GM21576 (cell line): ENCODE data around the gene SKP2.
A peak's percentile ranks its signal among the peaks of the same experiment; 100 is the strongest.
"Not testable (repeated sequence)": the region's sequence is repeated elsewhere in the genome, so short reads cannot be mapped to it uniquely, and the experiment has no call there.

Experiments
- ATAC-seq: cut with Tn5 transposase; IDR thresholded peaks from one replicate; pipeline ENCODE4 v1.9.1; 2021; ENCODE audit warnings: mild to moderate bottlenecking, moderate library complexity; ENCODE audit not compliant: unreplicated experiment

SKP2 gene

DNA sequence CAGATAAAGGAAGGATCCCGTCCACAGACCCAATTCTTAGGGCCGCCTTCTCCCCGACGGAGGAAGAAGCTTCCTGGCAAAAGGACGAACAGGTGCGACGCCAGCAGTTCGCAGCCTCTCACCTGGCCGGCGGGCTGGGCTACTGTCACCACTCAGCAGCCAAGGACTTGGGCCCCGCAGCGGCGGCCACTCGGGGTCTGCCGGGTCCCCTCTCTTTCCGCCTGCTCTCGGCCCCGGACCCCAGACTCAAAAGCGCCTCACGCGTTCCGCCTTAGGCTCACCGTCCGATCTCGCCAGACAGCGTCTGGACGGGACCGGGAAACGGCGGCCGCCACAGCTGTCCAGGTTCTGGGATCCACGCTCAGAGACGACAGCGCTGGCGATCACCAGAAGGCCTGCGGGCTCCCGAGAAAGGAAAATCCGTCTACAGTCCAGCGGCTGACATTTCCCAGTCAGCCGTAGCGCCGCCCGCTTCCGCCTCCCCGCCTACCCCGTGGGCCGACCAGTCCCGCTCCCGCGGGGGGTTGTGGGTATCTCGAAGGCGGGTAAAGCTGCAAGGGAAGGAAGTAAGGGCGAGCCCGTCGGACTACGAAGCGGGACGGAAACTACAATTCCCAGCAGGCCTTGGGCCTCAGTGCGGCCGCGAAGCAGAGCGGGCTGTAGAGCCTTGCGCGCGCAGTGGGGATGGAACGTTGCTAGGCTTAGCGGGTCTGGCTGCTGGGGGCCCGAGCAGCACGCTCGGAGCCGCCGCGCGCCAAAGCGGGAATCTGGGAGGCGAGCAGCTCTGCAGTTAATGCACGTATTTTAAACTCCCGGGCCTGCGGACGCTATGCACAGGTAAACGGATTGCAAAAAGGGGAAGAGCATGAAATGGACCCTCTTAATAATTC, at the start of gene SKP2, which contains the start of gene LMBRD2:
SKP2 (plus strand) TSS at position 678 of the 890 bp plus-strand sequence; CDS start at position 830, 152 bp downstream.
LMBRD2 (minus strand) TSS at position 454 of the 890 bp plus-strand sequence. CDS start 8,538 bp downstream, outside the sequence.
- ATAC-seq = peak; percentile 99

DNA sequence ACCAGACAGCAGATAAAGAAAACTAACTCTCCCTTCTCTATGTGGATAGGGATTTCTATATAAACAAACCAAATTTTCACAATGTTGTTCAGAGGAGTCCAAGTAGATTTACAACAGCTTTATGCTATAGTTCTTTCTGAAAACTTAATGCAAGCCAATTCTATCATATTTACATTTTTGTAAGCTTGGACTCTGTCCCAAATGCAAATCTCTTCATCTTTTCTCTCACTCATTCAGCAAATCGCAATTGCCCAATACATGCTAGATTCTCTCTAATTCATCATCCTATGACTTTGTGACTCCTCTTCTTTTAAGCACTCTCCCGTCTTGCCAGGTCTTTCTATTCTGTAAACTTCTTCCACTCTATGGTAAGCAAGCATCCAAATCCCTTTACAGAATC, 46.1 kb upstream of the SKP2 start:
- ATAC-seq = no peak

DNA sequence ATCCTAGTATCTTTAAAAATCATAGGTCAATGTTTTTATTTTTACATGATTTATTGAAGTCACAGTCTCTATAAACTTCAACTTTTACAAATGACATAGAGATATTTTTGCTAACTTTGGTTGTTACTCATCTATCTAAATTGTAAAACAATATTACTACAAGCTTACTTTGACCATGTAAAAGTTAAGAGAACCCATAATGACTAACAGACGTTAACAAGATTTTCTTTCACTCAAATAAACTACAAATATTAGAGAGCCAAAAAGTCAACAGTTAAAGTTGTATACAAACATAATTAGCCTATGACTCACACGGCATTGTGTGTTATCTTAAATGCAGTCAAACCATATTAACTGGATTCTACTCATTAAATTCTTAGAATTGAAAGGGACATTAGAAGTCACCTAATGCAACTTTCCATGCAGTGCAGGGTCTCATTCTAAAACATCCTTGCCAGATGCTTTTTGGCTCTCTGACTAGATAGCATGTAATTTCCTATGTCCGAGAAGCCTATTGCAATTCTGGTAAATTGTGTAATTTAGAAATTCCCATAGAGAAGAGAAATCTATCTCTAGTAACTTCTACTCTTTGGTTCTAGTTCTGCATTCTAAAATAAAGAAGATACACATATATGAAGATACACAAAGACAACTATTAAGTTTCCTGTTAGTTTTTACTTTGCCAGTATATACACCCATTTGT, 43.0 kb upstream of the SKP2 start:
- no peak for ATAC-seq

DNA sequence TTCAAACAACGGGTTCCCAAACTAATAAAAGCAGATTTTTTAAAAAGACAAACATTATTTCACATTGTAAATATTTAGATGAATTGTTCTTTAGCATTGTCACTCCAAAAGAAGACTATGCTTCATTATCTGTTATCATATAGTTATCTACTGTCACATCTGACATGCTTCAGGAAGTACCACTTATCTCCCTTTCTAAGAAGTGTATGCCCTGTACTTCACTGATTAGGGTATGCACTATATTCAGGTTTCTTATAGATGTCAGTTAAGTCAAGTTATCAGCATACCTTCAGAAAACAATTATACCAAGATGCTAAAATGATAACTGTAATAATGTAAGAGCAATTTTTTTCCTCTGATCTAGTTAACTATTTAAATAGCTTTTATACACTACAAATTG, 40.7 kb upstream of the SKP2 start:
- ATAC-seq = no peak

DNA sequence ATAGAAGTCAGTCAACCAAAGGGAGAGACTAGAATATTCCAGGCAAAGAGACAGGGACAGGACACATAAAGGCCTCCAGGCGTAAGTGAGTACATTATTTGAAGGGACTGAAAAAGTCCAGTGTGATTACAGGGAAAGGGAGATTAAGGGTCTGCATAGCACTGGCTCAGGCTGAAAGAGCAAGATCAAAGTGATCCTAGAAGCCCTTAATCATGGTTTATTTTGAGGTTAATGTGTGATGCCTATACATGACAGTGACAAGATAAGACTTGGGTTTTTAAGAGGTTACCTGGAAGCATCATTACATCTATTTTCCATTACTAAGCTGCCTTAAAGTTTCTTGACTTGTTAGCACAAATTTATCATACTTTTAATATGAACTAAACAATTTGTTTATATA, 26.0 kb upstream of the SKP2 start:
- ATAC-seq = no peak

DNA sequence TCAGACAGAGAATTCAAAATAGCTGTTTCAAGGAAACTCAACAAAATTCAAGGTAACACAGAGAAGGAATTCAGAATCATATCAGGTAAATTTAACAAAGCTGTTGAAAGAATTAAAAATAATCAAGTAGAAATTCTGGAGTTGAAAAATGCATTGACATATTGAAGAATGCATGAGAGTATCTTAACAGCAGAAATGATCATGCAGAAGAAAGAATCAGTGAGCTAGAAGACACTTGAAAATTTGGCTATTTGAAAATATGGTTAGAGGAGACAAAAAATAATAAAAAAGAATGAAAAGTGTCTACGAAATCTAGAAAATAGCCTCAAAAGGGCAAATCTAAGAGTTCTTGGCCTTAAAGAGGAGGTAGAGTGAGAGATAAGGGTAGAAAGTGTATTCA, 23.1 kb upstream of the SKP2 start:
- ATAC-seq = no peak

DNA sequence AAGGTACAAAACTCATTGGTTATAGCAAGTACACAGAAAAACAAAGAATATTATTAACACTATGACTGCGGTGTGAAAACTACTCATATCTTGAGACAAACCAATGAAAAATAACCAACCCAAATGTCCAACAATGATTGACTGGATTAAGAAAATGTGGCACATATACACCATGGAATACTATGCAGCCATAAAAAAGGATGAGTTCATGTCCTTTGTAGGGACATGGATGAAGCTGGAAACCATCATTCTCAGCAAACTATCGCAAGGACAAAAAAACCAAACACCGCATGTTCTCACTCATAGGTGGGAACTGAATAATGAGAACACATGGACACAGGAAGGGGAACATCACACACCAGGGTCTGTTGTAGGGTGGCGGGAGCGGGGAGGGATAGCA, 22.2 kb upstream of the SKP2 start:
- not testable (repeated sequence) for ATAC-seq

DNA sequence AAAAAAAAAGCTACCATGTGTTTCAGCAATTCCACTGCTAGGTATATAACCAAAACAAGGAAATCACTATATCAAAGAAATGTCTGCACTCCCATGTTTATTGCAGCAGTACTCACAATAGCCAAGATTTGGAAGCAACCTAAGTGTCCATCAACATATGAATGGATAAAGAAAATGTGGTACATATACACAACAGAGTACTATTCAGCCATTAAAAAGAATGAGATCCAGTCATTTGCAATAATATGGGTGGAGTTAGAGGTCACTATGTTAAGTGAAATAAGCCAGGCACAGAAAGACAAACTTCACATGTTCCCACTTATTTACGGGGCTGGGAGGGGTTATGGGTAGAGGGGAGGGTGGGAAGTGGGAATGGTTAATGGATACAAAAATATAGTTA, 18.9 kb upstream of the SKP2 start:
- not testable (repeated sequence) for ATAC-seq

DNA sequence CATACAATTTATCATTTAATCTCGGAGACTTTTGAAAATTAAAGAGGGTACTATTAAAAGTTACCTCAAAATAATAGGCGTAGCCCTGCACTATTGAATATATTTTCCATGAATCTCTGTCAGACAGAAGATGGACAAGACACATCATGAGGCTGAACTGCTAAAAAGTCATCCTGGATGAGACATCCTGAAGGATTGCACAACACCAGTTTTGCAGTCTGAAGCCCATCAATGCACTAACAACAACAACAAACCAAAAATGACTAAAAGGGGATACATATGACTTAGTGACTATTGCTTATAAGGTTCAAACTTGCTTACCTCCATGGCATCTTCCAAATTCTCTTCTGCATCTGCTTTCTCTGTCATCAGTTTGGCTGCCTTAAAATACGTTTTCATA, 15.9 kb upstream of the SKP2 start:
- ATAC-seq = no peak

DNA sequence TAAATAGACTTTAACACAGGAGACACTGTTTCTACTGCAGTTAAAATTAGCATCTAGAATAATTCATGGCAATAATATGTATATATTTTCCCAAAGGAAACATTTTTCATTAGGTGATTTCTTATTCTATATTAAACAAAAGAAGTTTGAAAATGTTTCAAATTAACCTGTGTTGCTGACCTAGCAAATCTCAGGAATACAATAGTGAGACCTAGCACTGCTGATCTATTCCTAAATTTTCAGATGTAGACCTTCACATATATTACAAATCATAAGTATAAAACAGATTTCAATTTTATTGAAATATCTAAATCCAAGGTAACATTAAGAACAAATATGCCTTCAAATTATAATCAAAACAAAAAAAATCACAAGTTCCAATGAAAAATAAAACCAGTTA, 15.3 kb upstream of the SKP2 start:
- ATAC-seq = no peak

DNA sequence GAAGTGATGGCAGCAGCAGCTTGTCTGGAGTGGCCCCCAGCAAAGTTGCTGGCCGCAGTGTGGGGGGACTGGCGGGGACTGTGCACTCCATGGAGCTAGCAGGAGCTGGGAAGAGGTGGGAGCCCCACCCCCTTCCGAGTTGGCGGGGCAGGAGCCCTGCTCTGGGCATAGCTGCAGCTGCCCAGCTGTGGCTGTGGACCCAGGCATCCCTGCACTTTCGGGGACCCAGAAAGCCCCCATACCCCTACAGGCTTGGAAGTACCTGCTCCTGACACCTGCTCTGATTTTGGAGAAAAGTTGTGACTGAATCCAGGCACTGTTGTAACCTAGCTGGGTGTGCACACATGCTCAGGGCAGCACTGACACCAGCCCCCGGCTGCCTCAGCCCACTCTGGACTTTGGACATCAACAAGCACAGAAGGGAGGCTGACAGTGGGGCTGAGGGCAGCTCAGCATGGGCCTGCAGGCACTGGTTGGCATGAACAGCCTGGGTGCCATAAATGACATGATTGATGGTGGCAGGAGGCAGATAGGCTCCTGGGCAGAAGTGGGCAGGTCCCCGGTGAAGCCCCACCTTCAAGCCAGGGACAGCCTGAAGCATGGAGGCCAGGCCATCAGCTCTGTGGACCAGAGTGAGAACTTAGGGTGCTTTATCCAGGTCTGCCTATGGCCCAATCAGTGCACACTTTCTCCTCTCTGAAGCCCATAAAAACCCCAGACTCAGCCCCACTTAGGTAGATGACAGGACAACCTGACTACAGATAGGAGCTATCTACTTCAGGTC, 12.8 kb upstream of the SKP2 start:
- ATAC-seq = no peak

DNA sequence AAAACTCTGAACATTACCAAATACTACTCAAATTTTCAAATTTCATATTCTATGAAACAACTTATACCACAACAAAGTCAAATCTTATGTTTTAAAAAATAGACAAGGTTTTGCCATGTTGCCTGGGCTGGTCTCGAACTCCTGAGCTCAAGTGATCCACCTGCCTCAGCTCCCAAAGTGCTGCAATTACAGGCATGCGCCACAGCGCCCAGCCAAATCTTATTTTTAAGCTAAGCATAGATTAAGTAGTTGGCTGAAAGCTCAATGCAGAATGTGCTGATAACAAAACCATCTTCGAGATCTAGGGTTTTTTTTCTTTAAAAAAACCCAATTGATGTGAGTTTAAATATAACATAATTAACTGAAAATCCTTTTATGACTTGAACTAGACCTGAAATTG, 6.6 kb upstream of the SKP2 start:
- ATAC-seq = no peak

DNA sequence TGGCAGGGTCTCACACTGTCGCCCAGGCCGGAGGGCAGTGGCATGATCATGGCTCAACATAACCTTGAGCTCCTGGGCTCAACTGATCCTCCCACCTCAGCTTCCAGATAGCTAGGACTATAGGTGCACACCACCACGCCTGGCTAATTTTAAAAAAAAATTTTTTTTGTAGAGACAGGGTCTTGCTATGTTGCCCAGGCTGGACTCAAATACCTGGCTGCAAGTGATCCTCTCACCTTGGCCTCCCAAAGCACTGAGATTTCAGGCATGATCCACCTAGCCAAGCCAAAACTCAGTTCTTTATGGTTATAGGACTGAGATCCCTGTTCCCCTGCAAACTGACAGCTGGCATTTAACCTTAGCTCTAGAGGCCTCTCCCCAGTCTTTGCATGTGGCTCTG, 5.5 kb upstream of the SKP2 start:
- ATAC-seq = no peak

DNA sequence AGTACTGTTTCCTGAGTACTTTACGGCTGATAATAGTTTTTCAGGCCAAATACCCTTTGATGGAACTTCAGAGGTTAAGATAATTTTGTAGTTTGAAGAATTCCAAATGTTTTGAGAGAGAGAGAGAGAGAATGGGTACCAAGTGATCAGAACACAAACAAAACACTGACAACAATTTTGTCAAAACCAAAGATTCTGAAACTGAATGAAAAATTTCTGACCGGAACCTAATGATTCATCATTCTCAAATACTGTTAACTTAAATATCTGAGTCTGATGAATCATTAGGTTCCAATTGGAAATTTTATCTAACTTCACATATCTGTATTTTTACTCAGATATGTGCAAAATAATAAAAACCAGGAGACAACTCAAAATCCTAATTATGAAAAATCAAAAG, 4.2 kb upstream of the SKP2 start:
- no peak for ATAC-seq

DNA sequence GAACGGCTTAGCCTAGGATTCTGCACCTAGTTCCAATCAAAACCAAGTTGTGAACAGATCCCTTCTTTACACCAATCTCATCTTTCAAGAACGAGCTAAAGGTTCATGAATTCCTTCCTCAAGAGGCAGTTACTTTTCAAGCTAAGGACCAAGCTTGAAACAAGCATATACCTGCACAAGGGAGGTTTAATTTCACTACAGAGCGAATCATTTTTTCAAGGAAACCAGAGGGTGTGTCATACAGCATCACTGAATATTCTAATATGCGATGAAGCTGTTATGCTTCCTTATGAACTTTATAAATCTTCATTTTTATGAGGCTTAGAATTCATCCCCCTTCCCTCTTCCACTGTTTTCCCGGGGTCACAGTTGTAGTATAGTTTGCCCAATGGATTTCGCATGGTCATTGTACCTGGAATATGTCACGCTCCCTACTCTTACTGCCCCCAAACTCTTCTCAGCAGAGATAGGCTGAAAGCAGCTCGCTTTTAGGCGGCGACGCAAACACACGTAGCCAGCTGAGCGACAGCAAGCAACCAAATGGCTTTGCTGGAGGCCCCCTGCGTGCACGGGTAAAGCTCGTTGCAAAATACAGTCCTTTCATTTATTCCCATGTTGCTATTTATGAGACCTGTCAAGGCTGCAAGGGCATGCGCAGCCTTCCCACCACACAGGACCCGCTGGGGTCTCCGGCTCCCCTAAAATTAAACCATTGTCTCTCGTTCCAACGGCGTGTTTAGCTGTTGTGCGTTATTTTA, 1.1 kb upstream of the SKP2 start:
- peak; percentile 23 for ATAC-seq

DNA sequence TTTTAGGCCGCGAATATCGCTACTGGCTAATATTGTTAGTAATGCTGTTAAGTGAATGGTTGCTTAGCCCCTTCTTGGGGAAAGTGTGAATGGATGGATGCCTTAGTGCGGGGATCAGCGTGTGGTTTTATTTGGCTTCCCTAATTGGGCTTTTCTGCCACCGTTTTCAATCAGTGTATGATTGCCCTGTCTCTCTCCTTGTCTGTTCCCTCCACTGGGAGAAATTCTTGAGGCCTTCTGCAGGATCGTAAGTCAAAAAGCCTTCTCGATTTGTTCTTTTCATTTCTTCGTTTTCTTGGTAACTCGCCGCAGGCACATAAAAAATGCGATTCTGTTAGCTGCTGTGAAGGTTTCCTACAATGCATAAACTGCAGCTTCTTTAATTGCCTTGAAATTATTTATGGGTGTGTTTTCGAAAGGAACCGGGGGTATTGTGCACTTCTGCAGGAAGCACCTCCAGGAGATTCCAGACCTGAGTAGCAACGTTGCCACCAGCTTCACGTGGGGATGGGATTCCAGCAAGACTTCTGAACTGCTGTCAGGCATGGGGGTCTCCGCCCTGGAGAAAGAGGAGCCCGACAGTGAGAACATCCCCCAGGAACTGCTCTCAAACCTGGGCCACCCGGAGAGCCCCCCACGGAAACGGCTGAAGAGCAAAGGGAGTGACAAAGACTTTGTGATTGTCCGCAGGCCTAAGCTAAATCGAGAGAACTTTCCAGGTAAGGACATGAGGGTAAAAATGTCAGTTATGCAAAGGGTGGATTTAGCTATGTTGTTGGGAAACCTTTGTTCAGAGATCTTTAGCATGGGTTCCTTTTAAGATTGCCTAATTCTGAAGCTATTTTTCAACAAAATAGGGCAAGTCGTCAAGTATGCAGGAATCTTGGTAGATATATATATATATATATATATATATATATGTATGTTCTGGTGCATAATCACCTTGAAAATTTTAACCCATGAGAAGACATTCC, 700 bp downstream of the SKP2 start:
- ATAC-seq = no peak

DNA sequence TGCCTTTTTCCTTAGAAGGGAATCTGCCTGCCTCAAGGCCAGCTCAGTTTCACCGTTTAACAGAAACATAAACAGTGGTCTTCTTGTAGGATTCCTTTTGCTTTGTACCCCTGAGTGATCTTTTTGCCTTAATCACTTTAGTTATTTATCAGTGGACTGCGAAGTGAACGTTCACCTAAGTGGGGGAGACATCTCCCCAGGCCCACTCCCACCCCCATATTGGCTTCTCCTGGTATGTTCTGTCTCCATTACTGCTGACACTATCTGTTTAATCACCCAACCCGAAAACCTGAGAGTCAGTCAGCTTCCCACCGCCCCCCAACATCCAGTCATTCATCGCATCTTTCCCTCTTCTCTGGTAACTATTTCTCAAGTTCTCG, 1.4 kb downstream of the SKP2 start:
- no peak for ATAC-seq

DNA sequence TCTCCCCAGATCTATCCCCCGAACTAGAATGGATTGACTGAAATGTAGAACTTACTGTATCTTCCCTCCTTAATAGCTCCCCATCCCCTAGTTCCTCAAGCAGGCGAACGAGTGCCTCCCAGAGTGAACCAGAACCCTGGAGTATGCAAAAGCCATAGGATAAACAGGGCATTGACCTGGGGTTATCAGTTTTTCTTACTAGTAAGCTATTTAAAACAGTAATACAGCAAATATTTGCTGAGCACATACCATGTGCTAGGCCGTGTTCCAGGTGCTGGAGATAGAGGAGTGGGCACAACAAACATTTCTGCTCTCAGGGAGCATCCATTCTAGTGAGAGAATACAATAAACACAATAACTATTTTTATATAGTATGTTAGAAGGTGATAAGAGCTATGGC, 1.8 kb downstream of the SKP2 start:
- ATAC-seq = no peak

DNA sequence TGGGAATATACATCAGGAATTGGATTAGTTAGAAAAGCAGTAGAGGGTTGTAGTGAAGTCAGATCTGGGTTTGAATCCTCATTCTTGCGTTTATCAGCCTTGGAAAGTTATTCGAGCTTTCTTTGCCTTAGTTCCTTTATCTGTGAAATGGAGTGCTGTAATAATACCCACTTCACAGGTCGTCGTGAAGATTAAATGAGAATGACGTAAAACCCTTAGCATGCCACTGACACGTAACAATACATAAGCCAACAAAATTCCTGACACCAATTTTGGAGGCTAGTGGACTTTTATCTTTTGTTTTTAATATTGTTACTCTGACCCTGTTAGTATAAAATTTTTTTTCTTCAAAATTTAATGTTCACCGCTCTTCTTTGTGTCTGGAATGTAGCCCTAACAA, 3.4 kb downstream of the SKP2 start:
- ATAC-seq = no peak
